ENCODE measurements around the gene TCP10L. TPM values are rescaled to one million over a fixed set of nuclear protein-coding genes. Genes with fewer than 3 reads are reported as not detected.

Gene TCP10L
- total and polyA plus RNA-seq, 2 of the 8 experiments (the other 6 are each of a cell fraction or from before 2014, with no cell fraction given), result 0.45 to 0.99 TPM

DNA sequence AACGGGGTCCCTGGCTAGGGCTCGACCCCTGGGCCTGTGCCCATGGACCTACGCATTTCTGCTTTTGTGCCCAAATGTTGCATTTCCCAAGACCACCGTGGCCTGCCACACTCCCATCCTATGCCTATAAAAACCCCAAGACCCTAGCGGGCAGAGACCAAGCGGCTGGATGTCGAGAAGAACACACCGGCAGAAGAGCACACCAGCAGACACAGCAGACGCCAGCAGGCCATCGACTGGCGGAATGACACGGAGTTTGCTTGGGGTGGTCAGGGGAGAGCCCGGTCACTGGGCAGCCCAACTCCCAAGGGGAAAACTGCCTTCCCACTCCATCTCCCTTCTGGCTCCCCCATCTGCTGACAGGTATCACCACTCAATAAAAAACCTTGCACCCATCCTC is 4.4 kb downstream of the TCP10L start (continued):
- TF ChIP-seq, protein P1, sequence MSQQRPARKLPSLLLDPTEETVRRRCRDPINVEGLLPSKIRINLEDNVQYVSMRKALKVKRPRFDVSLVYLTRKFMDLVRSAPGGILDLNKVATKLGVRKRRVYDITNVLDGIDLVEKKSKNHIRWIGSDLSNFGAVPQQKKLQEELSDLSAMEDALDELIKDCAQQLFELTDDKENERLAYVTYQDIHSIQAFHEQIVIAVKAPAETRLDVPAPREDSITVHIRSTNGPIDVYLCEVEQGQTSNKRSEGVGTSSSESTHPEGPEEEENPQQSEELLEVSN (IDR thresholded peaks at IDR 0.05), result no peak
- no peak for TF ChIP-seq EZH2 (IDR thresholded peaks at IDR 0.05; ENCODE audit: low read depth, low read length, severe bottlenecking)

All from H1 (cell line).